ENCODE results near the gene RAB44. TPM values are rescaled to one million over a fixed set of nuclear protein-coding genes. Genes with fewer than 3 reads are reported as not detected.

Gene RAB44
- total and polyA plus RNA-seq, 2 of the 13 experiments (the other 11 are each of a cell fraction or from before 2014, with no cell fraction given), result not detected

- intact Hi-C loops (cut with micrococcal nuclease; ENCODE audit: unreplicated experiment), result no loop called here
- FAIRE-seq, result no peak
- DNase-seq (ENCODE audit: low spot score), result no peak
- Histone ChIP-seq H3K27me3 (ENCODE audit: control insufficient read depth in 1 of 2, insufficient read depth in 2 of 2, low read length in 2 of 2) (peaks cover 17 to 92% of the 10 kb centered on the region in 2 experiments; a peak in 4 of 5 replicates), H3K4me2 (ENCODE audit: low read depth, low read length) (no peak overlapping the region), H3K9ac (ENCODE audit: insufficient read depth, low read depth, low read length) (no peak overlapping the region), H3K79me2 (ENCODE audit: insufficient read depth, low read length) (no peaks in the 10 kb centered on the region), H3K4me3 (replicated peaks in 1 of 3; ENCODE audit: insufficient read depth in 1 of 3, low read depth in 2 of 3, low read length in 3 of 3) (no peak overlapping the region), H3K9me3 (ENCODE audit: low read length) (no peaks in the 10 kb centered on the region), H3K4me1 (ENCODE audit: insufficient read depth, low read length) (no peaks in the 10 kb centered on the region), H2AFZ (ENCODE audit: low read length) (no peak overlapping the region), H4K20me1 (ENCODE audit: insufficient read depth, low read length) (no peaks in the 10 kb centered on the region), H3K36me3 (replicated peaks in 1 of 2; ENCODE audit: control insufficient read depth in 1 of 2, insufficient read depth in 2 of 2, low read length in 2 of 2) (no peaks in the 10 kb centered on the region), H3K27ac (ENCODE audit: extremely low read length, insufficient read depth, low read length) (no peak overlapping the region)
- WGBS (ENCODE audit: low lambda C conversion rate), result 61% methylated on average over 22 of the region's 24 CpGs
- TF ChIP-seq MLLT10 (CRISPR knock-in tag; IDR thresholded peaks at IDR 0.05) (no peak), MXD4 (CRISPR knock-in tag; IDR thresholded peaks at IDR 0.05) (no peak), NR1H2 (CRISPR knock-in tag; IDR thresholded peaks at IDR 0.05; ENCODE audit: borderline replicate concordance, low read depth) (0 out of 2 replicates have a peak, but pooled peaks have one; percentile 25), PREB (CRISPR knock-in tag; IDR thresholded peaks at IDR 0.05) (no peak)
- no TSS peak for BruUV-seq (replicated peaks)
- ATAC-seq, result no peak
- ChIA-PET CTCF (ENCODE audit: low intra/inter-chr PET ratio, low total read pairs) (no interaction called here), POLR2A (no interaction called here)
- in situ Hi-C loops (cut with HindIII; ENCODE audit: extremely low pct_ligation_motif_present, low pct_unique_long_range_greater_than_20kb), result no loop called here
Measured at GRCh38 chr6:36743538-36744303, 46.1 kb downstream of the RAB44 start.

- DNase-seq (ENCODE audit: low spot score) (no peak), ATAC-seq (no peak), FAIRE-seq (no peak)
- no peaks in the 10 kb centered on the region for H3K79me2 ChIP-seq (ENCODE audit: insufficient read depth, low read length)
- no peaks in the 10 kb centered on the region for H3K4me1 ChIP-seq (ENCODE audit: insufficient read depth, low read length)
- peaks cover 17 to 86% of the 10 kb centered on the region in 2 experiments; a peak in 4 of 5 replicates for H3K27me3 ChIP-seq (ENCODE audit: control insufficient read depth in 1 of 2, insufficient read depth in 2 of 2, low read length in 2 of 2)
- H3K9me3 ChIP-seq (ENCODE audit: low read length), result no peaks in the 10 kb centered on the region
- H2AFZ ChIP-seq (ENCODE audit: low read length), result no peak overlapping the region
- WGBS (ENCODE audit: low lambda C conversion rate), result 13% methylated on average over 2 of the region's 2 CpGs
- H3K4me2 ChIP-seq (ENCODE audit: low read depth, low read length), result no peak overlapping the region
- in situ Hi-C loops (cut with HindIII; ENCODE audit: extremely low pct_ligation_motif_present, low pct_unique_long_range_greater_than_20kb), result no loop called here
- H3K27ac ChIP-seq (ENCODE audit: extremely low read length, insufficient read depth, low read length), result no peak overlapping the region
- POLR2A ChIA-PET, result no interaction called here
- intact Hi-C loops (cut with micrococcal nuclease; ENCODE audit: unreplicated experiment), result no loop called here
- no TSS peak for BruUV-seq (replicated peaks)
- no peak overlapping the region for H3K4me3 ChIP-seq (replicated peaks in 1 of 3; ENCODE audit: insufficient read depth in 1 of 3, low read depth in 2 of 3, low read length in 3 of 3)
- no peaks in the 10 kb centered on the region for H3K36me3 ChIP-seq (replicated peaks in 1 of 2; ENCODE audit: control insufficient read depth in 1 of 2, insufficient read depth in 2 of 2, low read length in 2 of 2)
- H3K9ac ChIP-seq (ENCODE audit: insufficient read depth, low read depth, low read length), result no peak overlapping the region
- CTCF ChIA-PET (ENCODE audit: low intra/inter-chr PET ratio, low total read pairs), result no interaction called here
- no peaks in the 10 kb centered on the region for H4K20me1 ChIP-seq (ENCODE audit: insufficient read depth, low read length)
- TF ChIP-seq PHF21A (CRISPR knock-in tag; IDR thresholded peaks at IDR 0.05) (no peak), ZNF282 (IDR thresholded peaks at IDR 0.05; ENCODE audit: partially characterized antibody) (no peak), ZC3H4 (CRISPR knock-in tag; IDR thresholded peaks at IDR 0.05; ENCODE audit: borderline replicate concordance) (no peak), ZNF546 (CRISPR knock-in tag; conservative IDR thresholded peaks at IDR 0.05) (no peak), ZNF703 (CRISPR knock-in tag; IDR thresholded peaks at IDR 0.05; ENCODE audit: borderline replicate concordance) (no peak), ZNF563 (CRISPR knock-in tag; IDR thresholded peaks at IDR 0.05) (no peak), ZNF329 (CRISPR knock-in tag; IDR thresholded peaks at IDR 0.05; ENCODE audit: low read depth) (no peak), NPAS2 (CRISPR knock-in tag; IDR thresholded peaks at IDR 0.05; ENCODE audit: borderline replicate concordance) (no peak), PBX2 (CRISPR knock-in tag; IDR thresholded peaks at IDR 0.05) (no peak), ZBTB38 (CRISPR knock-in tag; IDR thresholded peaks at IDR 0.05) (no peak)
Measured at GRCh38 chr6:36744304-36744673, 46.7 kb downstream of the RAB44 start.
